Kidney epithelial cell (primary cell): ENCODE results near the gene ZFYVE1. TPM values are rescaled to one million over a fixed set of nuclear protein-coding genes. Genes with fewer than 3 reads are reported as not detected.
A peak's percentile ranks its signal among the peaks of the same experiment; 100 is the strongest.

Experiments
- DNase-seq: peaks from one replicate; pipeline ENCODE4 v3.0.0-alpha.2; 2010; ENCODE audit warnings: low read depth
- H3K27me3 ChIP-seq: 2 replicates; pipeline ENCODE4 v1.6.0; 2011; ENCODE audit warnings: low read length; ENCODE audit not compliant: control insufficient read depth, insufficient read depth
- H3K36me3 ChIP-seq: 2 replicates; pipeline ENCODE4 v1.5.1; 2011; ENCODE audit warnings: low read length; ENCODE audit not compliant: control insufficient read depth, insufficient read depth
- H3K4me3 ChIP-seq: 2 replicates; pipeline ENCODE4 v1.5.1; 2011; ENCODE audit warnings: low read depth, mild to moderate bottlenecking, control low read depth, low read length
- total RNA-seq: library from RNA; depleted of rRNA; stranded (reverse); fragments of >200 nt; gene quantifications from 2 replicates; pipeline ENCODE4 v1.2.3, GENCODE V29; 2015
- TF ChIP-seq, protein P1 (sequence below): IDR thresholded peaks from 2 replicates; pipeline ENCODE4 v1.5.1; 2011; ENCODE audit warnings: mild to moderate bottlenecking, moderate library complexity, low read length, control low read depth, inconsistent platforms; ENCODE audit not compliant: insufficient read depth, poor library complexity, severe bottlenecking

Gene ZFYVE1
- total RNA-seq, 1 donor from 2014 or later: 18.4 TPM

- TF ChIP-seq, protein P1, sequence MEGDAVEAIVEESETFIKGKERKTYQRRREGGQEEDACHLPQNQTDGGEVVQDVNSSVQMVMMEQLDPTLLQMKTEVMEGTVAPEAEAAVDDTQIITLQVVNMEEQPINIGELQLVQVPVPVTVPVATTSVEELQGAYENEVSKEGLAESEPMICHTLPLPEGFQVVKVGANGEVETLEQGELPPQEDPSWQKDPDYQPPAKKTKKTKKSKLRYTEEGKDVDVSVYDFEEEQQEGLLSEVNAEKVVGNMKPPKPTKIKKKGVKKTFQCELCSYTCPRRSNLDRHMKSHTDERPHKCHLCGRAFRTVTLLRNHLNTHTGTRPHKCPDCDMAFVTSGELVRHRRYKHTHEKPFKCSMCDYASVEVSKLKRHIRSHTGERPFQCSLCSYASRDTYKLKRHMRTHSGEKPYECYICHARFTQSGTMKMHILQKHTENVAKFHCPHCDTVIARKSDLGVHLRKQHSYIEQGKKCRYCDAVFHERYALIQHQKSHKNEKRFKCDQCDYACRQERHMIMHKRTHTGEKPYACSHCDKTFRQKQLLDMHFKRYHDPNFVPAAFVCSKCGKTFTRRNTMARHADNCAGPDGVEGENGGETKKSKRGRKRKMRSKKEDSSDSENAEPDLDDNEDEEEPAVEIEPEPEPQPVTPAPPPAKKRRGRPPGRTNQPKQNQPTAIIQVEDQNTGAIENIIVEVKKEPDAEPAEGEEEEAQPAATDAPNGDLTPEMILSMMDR: no peak
- no peak overlapping the region for H3K4me3 ChIP-seq
- DNase-seq: no peak
- H3K27me3 ChIP-seq: no peaks in the 10 kb centered on the region
- H3K36me3 ChIP-seq: no peaks in the 10 kb centered on the region
Observed at GRCh38 chr14:72925171-72925759, 101.6 kb downstream of the ZFYVE1 start.

- Histone ChIP-seq H3K27me3 (no peaks in the 10 kb centered on the region), H3K4me3 (no peak overlapping the region), H3K36me3 (no peaks in the 10 kb centered on the region)
- no peak for DNase-seq
- TF ChIP-seq, protein P1: no peak
Observed at GRCh38 chr14:72924337-72924736, 102.6 kb downstream of the ZFYVE1 start.

DNA sequence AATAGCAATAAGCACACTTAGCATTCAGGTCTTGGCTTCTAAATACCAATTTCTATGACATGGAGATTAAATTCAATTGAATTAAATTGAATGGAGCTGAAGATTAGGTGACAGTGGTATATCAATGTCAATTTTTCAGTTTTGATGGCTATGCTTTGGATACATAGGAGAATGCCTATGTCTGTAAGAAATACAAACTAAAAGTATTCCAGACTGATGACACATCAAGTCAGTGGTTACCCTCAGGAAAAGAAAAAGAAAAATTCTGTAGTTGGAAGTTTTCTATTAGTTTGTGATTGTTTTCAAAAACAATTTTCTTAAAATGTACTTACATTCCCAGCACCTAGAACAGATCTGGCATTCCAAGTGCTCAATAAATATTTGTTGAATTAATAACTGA, 105.5 kb downstream of the ZFYVE1 start:
- Histone ChIP-seq H3K4me3 (no peak overlapping the region), H3K36me3 (no peaks in the 10 kb centered on the region), H3K27me3 (no peaks in the 10 kb centered on the region)
- TF ChIP-seq, protein P1: no peak
- DNase-seq: no peak

GRCh38 chr14:72920008-72920407, 106.9 kb downstream of the ZFYVE1 start:
- Histone ChIP-seq H3K4me3 (no peak overlapping the region), H3K36me3 (no peaks in the 10 kb centered on the region), H3K27me3 (no peaks in the 10 kb centered on the region)
- TF ChIP-seq, protein P1: peak; percentile 5
- no peak for DNase-seq

Other genes with a start within 250 kb of the ZFYVE1 start
- 0.79 TPM in 1 of 2 replicates, not detected in the other for gene DPF3, start 133.0 kb downstream of the ZFYVE1 start, total RNA-seq
- 23.1 and 45.8 TPM in 2 replicates for gene DCAF4, start 100.6 kb downstream of the ZFYVE1 start, total RNA-seq
- gene RBM25, start 31.4 kb upstream of the ZFYVE1 start, total RNA-seq: 28.2 and 30.8 TPM in 2 replicates
- gene PSEN1, start 109.4 kb upstream of the ZFYVE1 start, total RNA-seq: 66.4 and 73.6 TPM in 2 replicates
- gene PAPLN, start 210.4 kb upstream of the ZFYVE1 start, total RNA-seq: 23.3 and 31.9 TPM in 2 replicates